ENCODE data around the gene GLUL.

Gene GLUL

GRCh38 chr1:182430263-182431068 is 38.9 kb upstream of the GLUL start:
- TF ChIP-seq SIN3A (IDR thresholded peaks at IDR 0.05; ENCODE audit: borderline replicate concordance, insufficient read depth, low read length) (no peak), FOXP2 (optimal IDR thresholded peaks at IDR 0.05; ENCODE audit: borderline replicate concordance, extremely low read depth, extremely low read length, insufficient read depth) (no peak), REST (IDR thresholded peaks at IDR 0.05; ENCODE audit: insufficient read depth in 1 of 2, low read depth in 2 of 2, low read length in 2 of 2) (no peak), POLR2AphosphoS5 (IDR thresholded peaks at IDR 0.05; ENCODE audit: low read depth, low read length) (no peak)

DNA sequence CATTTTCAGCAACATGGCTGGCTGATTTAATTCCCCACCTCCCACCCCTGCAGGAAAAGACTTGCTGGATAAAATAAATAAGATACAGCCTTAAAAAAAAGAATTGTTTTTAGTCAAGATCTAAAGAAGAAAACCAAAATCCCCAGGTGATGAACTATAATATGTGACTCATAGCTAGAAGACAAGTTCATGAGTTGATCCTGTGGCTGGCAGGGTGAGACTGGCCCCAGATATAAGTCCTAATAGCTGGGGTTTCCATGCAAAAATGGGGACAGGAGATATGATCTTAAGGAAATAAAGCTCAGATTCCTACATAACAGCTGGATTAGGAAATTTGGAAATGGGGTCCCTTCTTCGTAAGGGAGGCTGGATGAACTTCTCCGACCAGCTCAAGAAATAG is 36.5 kb upstream of the GLUL start:
- TF ChIP-seq SIN3A (IDR thresholded peaks at IDR 0.05; ENCODE audit: borderline replicate concordance, insufficient read depth, low read length): no peak
- TF ChIP-seq TAF1 (IDR thresholded peaks at IDR 0.05; ENCODE audit: borderline replicate concordance, insufficient read depth, low read length): no peak
- TF ChIP-seq POLR2AphosphoS5 (IDR thresholded peaks at IDR 0.05; ENCODE audit: low read depth, low read length): no peak
- no peak for TF ChIP-seq FOXP2 (optimal IDR thresholded peaks at IDR 0.05; ENCODE audit: borderline replicate concordance, extremely low read depth, extremely low read length, insufficient read depth)
- TF ChIP-seq REST (IDR thresholded peaks at IDR 0.05; ENCODE audit: insufficient read depth in 1 of 2, low read depth in 2 of 2, low read length in 2 of 2): no peak

DNA sequence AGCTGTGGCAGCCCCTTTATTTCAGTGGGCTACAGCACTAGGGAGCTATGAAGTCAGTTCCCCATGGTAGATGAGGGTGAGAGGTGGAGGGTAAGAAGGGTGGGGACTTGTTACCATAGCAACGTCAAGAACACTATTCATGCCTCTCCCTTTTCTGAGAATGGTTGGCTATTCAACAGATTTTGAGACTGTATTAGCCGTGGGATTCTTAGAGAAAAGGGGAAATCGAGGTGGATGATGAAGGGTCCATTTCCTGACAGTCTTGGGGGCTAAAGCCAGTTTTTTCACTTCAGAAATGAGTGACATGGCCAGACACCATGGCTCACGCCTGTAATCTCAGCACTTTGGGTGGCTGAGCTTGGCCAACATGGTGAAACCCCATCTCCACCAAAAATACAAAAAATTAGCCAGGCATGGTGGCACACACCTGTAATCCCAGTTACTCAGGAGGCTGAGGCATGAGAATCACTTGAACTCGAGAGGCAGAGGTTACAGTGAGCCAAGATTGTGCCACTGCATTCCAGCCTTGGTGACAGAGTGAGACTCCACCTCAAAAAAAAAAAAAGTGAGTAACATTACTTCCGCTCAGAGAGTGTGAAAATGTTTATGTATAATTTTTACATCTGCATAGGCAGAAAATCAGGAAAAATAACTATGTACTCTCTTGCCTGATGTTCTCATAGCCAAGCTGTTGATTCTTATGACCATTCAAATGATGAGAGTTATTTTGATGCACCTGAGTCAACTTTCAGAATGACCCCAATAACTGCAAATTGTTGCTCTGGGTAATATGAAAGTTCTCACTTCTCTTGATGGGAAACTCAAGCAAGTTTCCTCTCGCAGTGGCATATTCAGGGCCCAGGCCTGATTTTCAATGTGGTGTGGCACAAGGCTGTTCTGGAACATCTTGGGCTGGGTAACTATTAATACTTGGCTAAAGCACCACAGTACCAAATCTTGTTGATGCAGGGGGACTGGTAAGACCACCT is 35.1 kb upstream of the GLUL start:
- TF ChIP-seq FOXP2 (optimal IDR thresholded peaks at IDR 0.05; ENCODE audit: borderline replicate concordance, extremely low read depth, extremely low read length, insufficient read depth) (no peak), REST (IDR thresholded peaks at IDR 0.05; ENCODE audit: insufficient read depth in 1 of 2, low read depth in 2 of 2, low read length in 2 of 2) (no peak)

- TF ChIP-seq POLR2AphosphoS5 (IDR thresholded peaks at IDR 0.05; ENCODE audit: low read depth, low read length): no peak
- no peak for TF ChIP-seq REST (IDR thresholded peaks at IDR 0.05; ENCODE audit: insufficient read depth in 1 of 2, low read depth in 2 of 2, low read length in 2 of 2)
- TF ChIP-seq FOXP2 (optimal IDR thresholded peaks at IDR 0.05; ENCODE audit: borderline replicate concordance, extremely low read depth, extremely low read length, insufficient read depth): no peak
- TF ChIP-seq SIN3A (IDR thresholded peaks at IDR 0.05; ENCODE audit: borderline replicate concordance, insufficient read depth, low read length): no peak
- no peak for TF ChIP-seq TAF1 (IDR thresholded peaks at IDR 0.05; ENCODE audit: borderline replicate concordance, insufficient read depth, low read length)
Measured at GRCh38 chr1:182415789-182416188, 24.2 kb upstream of the GLUL start.
